ENCODE results near the gene LRRC17.
A peak's percentile ranks its signal among the peaks of the same experiment; 100 is the strongest.

LRRC17 gene, protein sequence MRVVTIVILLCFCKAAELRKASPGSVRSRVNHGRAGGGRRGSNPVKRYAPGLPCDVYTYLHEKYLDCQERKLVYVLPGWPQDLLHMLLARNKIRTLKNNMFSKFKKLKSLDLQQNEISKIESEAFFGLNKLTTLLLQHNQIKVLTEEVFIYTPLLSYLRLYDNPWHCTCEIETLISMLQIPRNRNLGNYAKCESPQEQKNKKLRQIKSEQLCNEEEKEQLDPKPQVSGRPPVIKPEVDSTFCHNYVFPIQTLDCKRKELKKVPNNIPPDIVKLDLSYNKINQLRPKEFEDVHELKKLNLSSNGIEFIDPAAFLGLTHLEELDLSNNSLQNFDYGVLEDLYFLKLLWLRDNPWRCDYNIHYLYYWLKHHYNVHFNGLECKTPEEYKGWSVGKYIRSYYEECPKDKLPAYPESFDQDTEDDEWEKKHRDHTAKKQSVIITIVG

GRCh38 chr7:102912742-102913141 is at the start of gene LRRC17:
LRRC17 (plus strand) TSS chr7:102913000; CDS start chr7:102933914, 20,914 bp downstream.
- DNase-seq (ENCODE audit: low read depth in 1 of 2, low spot score in 1 of 2), result no peak

DNA sequence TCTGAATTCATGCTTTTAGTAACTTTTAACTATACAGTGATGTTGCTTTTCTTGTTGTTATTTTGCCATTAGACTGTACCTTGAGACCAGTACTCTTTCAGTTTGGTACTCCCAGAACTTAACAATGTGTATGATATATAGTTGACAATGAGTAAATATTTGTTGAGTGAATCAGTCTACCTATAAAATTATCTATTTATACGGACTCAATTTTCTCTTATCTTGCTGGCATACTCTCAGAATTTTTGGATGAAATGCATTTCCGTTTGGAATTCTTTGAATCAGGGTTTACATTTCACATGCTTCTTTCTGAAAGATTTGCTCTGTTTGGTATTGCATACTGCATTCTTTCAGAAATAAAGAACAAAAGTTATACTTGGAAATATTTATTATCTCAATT is 47.8 kb upstream of the LRRC17 start:
- no peak for DNase-seq (ENCODE audit: low read depth in 1 of 2, low spot score in 1 of 2)

- DNase-seq (ENCODE audit: low read depth in 1 of 2, low spot score in 1 of 2), result no peak
Measured at GRCh38 chr7:102866535-102867215, 46.1 kb upstream of the LRRC17 start.

- DNase-seq (ENCODE audit: low read depth in 1 of 2, low spot score in 1 of 2), result no peak
Measured at GRCh38 chr7:102869195-102869594, 43.6 kb upstream of the LRRC17 start.

GRCh38 chr7:102872460-102872859 is 40.3 kb upstream of the LRRC17 start:
- no peak for DNase-seq (ENCODE audit: low read depth in 1 of 2, low spot score in 1 of 2)

DNA sequence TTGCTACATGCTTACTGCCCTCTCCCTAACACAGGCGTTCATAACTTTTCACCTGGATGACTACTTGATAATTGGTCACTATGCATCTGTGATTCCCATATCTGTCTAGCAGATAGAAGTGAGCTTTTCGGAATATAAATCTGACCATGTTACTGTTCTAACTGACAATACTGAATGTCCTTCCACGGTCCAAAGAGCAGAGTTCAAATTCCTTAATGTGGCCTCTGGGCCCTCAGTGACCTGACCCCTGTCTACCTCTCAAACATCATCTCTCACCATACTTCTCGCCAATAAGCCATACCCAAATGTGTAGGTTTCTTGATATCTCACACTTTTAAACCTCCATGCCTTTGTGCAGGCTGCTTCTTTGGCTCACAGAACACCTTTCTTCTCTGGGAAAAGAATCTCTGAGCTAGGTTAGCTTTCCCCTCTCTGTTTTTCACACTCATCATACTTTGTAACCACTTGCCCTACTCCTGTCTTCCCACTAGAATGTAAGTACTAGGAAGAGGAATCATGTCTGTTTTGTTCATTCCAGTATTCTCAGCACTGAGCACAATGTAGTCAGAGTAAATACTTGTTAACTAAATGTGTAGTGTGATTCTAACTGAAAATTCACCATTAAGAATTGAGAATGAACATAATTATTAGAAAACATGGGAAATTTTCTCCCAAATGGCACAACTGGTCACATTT is 39.2 kb upstream of the LRRC17 start:
- no peak for DNase-seq (ENCODE audit: low read depth in 1 of 2, low spot score in 1 of 2)

GRCh38 chr7:102874166-102874829 is 38.5 kb upstream of the LRRC17 start:
- no peak for DNase-seq (ENCODE audit: low read depth in 1 of 2, low spot score in 1 of 2)

- no peak for DNase-seq (ENCODE audit: low read depth in 1 of 2, low spot score in 1 of 2)
Measured at GRCh38 chr7:102874966-102875365, 37.8 kb upstream of the LRRC17 start.

DNA sequence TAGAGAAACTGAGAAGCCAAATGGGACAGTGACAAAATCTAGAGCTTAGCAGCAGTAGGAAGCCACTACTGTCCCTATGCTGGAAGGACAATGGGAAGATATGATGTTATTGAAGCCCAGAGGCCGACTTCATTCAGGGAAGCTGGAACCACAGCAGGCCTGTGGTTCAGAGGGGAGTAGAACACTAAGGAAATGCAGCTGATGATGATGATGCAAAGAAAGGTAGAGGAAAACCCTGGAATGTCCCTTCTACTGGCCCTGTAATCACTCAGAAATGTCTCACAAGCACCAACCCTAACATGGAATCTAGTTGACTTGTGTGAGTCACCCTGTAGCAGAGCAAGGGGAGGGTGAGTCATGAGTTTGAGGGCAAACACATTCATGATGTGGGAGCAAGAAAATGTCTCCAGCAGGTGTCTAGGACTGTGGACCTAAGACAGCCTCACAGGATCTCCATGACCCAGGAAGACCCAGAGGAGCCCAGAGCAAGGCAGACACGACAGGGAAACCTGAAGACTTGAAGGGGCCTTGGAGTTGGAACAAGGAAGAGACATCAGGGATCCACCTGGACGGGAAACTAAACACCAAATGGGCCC is 37.0 kb upstream of the LRRC17 start:
- DNase-seq (ENCODE audit: low read depth in 1 of 2, low spot score in 1 of 2), result peak in 1 of 2 donors; percentile 31

DNA sequence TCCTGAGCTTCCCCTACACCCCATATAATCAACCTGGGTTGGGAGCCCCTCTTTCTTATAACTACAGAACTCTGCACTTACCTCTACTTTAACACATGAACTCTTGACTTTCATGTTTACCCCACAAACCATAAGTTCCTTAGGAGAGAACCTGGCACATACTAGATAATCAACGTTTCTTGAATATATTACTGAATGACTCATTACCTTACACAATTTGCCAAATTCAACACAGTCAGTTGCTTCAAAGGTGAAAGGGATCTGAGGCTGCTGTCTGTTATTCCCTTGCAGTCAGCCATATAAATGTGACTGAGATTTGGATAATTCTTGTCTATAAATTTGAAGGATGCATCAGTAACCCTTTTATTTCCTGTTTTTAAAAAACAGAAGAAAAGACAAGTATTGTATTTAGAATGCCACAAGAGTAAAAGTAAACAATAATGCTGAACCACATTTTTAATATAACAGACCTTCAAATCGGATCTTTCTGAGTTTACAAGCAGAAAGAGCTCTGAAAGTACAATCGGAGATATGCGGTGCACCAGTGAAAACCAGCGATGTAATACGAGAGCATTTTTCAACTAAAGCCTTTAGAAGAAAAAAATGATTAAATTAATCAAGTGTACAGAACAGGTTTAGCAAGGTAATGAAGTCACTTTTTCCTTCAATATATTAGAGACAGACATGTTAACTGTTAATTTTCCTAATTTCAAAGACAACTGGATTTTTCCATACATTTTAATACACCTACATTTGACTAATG is 29.5 kb upstream of the LRRC17 start:
- no peak for DNase-seq (ENCODE audit: low read depth in 1 of 2, low spot score in 1 of 2)

- no peak for DNase-seq (ENCODE audit: low read depth in 1 of 2, low spot score in 1 of 2)
Measured at GRCh38 chr7:102888561-102889233, 24.1 kb upstream of the LRRC17 start.

- no peak for DNase-seq (ENCODE audit: low read depth in 1 of 2, low spot score in 1 of 2)
Measured at GRCh38 chr7:102889851-102890250, 22.9 kb upstream of the LRRC17 start.

- DNase-seq (ENCODE audit: low read depth in 1 of 2, low spot score in 1 of 2), result no peak
Measured at GRCh38 chr7:102890292-102890970, 22.4 kb upstream of the LRRC17 start.

- no peak for DNase-seq (ENCODE audit: low read depth in 1 of 2, low spot score in 1 of 2)
Measured at GRCh38 chr7:102890971-102891692, 21.7 kb upstream of the LRRC17 start.

DNA sequence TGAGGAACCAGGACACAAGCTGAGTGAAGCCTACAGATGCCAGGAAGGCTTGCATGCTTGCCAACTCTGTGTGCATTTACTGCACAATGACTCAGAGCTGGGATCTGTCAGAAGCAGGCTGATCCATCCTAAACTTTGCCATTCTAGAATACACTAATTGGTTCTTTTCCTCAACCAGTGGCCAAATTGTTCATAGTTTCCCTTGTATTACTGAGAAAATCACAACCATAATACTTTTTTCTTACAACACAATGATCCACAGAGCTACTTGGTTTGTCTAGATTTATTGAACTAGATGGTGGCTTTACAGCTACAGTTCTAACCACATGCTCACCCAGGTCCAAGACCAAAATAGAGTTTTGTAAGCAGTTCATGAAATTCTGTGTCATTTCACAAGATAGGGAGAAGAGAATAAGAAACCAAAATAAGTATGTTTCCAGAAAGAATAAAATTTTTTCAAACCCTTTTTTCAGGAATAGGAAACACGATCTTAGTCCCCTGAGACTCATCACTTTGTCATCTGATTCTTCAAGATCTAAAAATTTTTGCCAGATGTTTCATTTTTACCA is 21.0 kb upstream of the LRRC17 start:
- DNase-seq (ENCODE audit: low read depth in 1 of 2, low spot score in 1 of 2), result no peak

DNA sequence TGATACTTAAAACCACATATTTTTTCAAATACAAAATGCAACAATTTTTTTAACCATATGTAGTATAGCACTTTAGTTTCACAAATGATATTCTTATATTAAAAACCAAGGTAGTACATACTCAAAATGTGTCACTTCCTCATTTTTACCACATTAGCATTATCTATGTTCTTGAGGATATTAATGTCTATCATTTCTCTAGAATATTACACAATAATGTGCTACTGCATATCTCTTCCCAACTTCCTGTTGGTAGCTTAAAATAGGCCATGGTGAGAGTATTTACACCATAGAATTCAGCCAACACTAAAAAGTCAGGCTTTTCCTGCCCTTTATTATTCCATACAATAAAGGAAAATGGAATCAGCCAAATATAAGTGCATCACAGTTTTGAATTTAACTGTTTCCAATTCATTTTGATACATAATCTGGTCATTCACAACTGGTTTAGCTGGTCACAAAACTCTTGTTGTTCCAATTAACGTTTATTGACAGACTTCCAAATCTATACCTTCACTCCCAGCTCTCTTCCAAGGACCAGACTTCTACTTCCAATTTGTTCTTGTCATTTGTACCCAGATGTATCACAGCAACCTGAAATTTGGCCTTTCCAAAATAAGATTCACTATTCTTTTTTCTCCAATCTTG is 20.0 kb upstream of the LRRC17 start:
- no peak for DNase-seq (ENCODE audit: low read depth in 1 of 2, low spot score in 1 of 2)

DNA sequence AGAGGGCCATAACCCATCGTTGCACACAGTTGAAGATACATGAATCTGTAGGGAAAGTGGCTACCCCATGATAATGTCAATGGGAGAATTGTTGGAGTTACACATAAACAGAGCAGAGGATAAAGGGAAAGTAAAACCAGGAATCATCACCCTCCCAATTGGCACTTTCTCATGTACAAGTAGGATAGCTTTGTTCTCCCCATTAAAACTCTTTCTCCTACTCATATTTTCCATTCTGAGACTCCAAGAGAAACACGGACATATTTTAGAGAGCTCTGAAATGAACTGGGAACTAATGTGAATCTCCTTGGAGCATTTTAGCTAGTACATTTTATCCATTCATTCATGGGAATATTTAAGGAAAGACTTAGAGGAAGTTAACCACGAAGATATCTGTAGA is 17.2 kb upstream of the LRRC17 start:
- DNase-seq (ENCODE audit: low read depth in 1 of 2, low spot score in 1 of 2), result no peak

GRCh38 chr7:102896585-102896984 is 16.2 kb upstream of the LRRC17 start:
- no peak for DNase-seq (ENCODE audit: low read depth in 1 of 2, low spot score in 1 of 2)

Measured in activated CD4-positive, alpha-beta T cell treated with anti-CD3 and anti-CD28 coated beads, Interleukin-2, amount 50 U/mL, for 24 hours (primary cell).